ENCODE results near the gene DYSF. TPM values are rescaled to one million over a fixed set of nuclear protein-coding genes. Genes with fewer than 3 reads are reported as not detected.

DYSF gene
- total RNA-seq, 1 donor from 2014 or later, result 4.2 TPM

DNA sequence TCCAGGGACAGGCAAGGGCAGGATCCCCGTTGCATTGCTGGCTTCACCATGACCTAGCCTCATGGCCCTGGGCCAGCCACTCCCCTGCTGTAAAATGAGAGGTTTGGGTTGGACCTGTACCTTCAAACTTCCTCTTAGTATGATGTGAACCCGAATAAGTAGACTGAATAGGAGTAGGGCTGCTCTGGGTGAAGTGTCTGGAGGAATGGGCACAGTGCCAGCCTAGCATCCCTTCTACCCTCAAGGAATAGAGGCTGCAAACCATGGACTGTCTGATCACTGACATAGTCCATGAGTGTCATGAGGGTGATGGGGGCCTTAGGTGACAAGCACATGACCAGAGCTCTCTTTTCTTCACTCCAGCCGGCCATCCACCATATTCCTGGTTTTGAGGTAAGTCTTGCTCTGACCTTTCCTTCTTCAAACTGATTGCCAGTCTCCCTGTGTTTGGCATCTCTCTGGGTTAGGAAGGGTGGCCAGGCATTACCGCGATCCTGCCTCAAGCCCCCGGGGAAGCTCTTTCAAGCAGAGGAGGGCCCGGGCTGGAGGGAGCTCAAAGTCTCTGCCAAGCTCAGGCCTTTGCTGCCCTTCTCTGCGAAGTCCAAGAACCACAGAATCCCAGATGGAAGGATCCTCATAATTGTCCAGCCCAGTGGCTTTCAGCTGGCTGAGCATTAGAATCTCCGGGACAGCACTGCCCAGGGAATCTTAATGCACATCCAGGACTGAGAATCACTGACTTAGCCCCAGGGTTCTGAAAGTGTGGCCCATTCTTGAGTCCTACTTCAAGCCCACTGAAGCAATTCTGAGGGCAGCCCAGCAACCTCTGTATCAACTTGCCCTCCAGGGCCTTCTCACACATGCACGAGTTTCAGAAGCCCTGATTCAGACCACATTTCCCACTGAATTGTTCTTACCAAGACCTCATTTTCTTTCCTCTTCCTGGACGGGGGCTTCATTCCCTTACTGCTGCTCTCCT lies 148.1 kb downstream of the DYSF start:
- peaks cover 13% of the 10 kb centered on the region for H3K4me1 Mint-ChIP-seq (ENCODE audit: unreplicated experiment)
- H3K27me3 Mint-ChIP-seq, result peaks cover 23% of the 10 kb centered on the region
- no peak overlapping the region for H3K27ac Mint-ChIP-seq
- TF ChIP-seq, protein P1, sequence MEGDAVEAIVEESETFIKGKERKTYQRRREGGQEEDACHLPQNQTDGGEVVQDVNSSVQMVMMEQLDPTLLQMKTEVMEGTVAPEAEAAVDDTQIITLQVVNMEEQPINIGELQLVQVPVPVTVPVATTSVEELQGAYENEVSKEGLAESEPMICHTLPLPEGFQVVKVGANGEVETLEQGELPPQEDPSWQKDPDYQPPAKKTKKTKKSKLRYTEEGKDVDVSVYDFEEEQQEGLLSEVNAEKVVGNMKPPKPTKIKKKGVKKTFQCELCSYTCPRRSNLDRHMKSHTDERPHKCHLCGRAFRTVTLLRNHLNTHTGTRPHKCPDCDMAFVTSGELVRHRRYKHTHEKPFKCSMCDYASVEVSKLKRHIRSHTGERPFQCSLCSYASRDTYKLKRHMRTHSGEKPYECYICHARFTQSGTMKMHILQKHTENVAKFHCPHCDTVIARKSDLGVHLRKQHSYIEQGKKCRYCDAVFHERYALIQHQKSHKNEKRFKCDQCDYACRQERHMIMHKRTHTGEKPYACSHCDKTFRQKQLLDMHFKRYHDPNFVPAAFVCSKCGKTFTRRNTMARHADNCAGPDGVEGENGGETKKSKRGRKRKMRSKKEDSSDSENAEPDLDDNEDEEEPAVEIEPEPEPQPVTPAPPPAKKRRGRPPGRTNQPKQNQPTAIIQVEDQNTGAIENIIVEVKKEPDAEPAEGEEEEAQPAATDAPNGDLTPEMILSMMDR (conservative IDR thresholded peaks at IDR 0.05), result no peak
- H3K36me3 Mint-ChIP-seq, result no peaks in the 10 kb centered on the region
- H3K9me3 Mint-ChIP-seq, result no peaks in the 10 kb centered on the region
- no peak for DNase-seq (ENCODE audit: extremely low spot score, unreplicated experiment)
- no peak overlapping the region for H3K4me3 Mint-ChIP-seq

DNA sequence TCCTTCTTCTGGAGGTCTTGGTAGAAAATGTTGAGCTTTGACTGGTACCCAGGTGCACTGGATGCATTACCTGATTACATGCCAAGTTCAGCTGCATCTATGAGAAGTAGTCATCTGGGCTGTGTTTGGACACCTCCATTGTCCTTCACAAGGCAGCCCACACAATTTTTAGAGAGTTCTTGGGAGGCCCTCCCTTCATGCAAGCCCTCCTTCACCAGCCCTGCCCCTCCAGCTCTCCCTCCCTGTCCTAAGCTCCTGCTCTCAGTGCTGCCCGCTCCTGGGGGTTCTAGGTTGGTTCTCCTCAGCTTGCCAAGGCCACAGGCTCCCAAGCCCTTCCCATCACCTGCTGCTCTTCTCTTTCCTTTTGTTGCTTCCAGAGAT lies 148.7 kb downstream of the DYSF start:
- Mint-ChIP-seq H3K9me3 (no peaks in the 10 kb centered on the region), H3K27me3 (peaks cover 27% of the 10 kb centered on the region)

DNA sequence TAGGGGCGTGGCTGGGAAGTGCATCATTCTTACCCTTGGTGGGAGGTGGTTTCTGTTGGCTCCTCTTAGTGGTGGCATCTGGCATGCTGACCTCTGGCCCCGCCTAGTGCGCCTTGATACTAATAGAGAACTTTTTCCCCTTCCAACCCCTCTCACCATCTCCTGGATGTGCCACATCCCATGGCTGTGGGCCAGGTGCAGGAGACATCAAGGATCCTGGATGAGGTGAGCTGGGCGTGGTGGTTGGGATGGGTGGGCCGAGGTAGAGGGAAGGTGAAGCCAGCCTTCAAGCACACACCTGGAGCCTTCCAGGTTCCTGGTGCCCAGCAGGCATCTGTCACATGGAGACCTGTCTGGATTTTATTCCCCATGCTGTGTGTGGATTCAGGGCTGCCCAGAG lies 149.2 kb downstream of the DYSF start:
- Mint-ChIP-seq H3K4me3 (no peak overlapping the region), H3K27me3 (peaks cover 31% of the 10 kb centered on the region), H3K27ac (no peak overlapping the region), H3K4me1 (ENCODE audit: unreplicated experiment) (peaks cover 13% of the 10 kb centered on the region), H3K36me3 (no peaks in the 10 kb centered on the region), H3K9me3 (no peaks in the 10 kb centered on the region)
- TF ChIP-seq, protein P1 (conservative IDR thresholded peaks at IDR 0.05), result no peak
- DNase-seq (ENCODE audit: extremely low spot score, unreplicated experiment), result no peak

More for the DNA sequence above, 148.7 kb downstream of the DYSF start:
- TF ChIP-seq, protein P1 (conservative IDR thresholded peaks at IDR 0.05), result no peak
- DNase-seq (ENCODE audit: extremely low spot score, unreplicated experiment), result no peak
- H3K4me3 Mint-ChIP-seq, result no peak overlapping the region
- no peaks in the 10 kb centered on the region for H3K36me3 Mint-ChIP-seq
- H3K27ac Mint-ChIP-seq, result no peak overlapping the region
- H3K4me1 Mint-ChIP-seq (ENCODE audit: unreplicated experiment), result peaks cover 13% of the 10 kb centered on the region

DNA sequence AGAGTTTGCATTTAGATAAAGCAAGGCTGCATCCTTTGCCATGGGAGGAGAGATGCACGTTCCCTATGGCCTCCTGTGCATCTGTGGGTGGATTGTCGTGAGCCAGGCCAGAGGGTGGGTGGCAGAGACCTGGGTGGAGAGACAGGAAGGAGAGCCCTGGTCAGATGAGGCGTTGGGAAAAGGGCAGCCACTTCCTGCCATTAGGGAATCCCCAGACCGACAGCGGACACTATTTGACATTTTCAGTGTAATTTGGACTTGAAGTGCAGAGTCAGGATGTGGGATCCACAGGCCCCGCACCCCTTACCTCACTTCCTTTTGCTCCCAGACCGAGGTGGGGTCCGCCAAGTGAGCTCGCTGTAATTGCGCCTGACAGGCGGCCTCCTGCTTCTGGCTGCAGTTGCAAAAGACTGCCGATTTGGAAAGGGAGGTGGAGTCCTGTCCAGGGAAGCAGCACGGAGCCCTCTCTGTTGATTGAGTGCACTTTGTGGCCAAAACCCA lies 150.0 kb downstream of the DYSF start:
- no peak overlapping the region for H3K4me3 Mint-ChIP-seq
- peak; percentile 60 for DNase-seq (ENCODE audit: extremely low spot score, unreplicated experiment)
- TF ChIP-seq, protein P1 (conservative IDR thresholded peaks at IDR 0.05), result no peak
- H3K36me3 Mint-ChIP-seq, result no peaks in the 10 kb centered on the region
- peaks cover 35% of the 10 kb centered on the region for H3K27me3 Mint-ChIP-seq
- H3K4me1 Mint-ChIP-seq (ENCODE audit: unreplicated experiment), result peaks cover 9% of the 10 kb centered on the region
- no peak overlapping the region for H3K27ac Mint-ChIP-seq
- no peaks in the 10 kb centered on the region for H3K9me3 Mint-ChIP-seq

DNA sequence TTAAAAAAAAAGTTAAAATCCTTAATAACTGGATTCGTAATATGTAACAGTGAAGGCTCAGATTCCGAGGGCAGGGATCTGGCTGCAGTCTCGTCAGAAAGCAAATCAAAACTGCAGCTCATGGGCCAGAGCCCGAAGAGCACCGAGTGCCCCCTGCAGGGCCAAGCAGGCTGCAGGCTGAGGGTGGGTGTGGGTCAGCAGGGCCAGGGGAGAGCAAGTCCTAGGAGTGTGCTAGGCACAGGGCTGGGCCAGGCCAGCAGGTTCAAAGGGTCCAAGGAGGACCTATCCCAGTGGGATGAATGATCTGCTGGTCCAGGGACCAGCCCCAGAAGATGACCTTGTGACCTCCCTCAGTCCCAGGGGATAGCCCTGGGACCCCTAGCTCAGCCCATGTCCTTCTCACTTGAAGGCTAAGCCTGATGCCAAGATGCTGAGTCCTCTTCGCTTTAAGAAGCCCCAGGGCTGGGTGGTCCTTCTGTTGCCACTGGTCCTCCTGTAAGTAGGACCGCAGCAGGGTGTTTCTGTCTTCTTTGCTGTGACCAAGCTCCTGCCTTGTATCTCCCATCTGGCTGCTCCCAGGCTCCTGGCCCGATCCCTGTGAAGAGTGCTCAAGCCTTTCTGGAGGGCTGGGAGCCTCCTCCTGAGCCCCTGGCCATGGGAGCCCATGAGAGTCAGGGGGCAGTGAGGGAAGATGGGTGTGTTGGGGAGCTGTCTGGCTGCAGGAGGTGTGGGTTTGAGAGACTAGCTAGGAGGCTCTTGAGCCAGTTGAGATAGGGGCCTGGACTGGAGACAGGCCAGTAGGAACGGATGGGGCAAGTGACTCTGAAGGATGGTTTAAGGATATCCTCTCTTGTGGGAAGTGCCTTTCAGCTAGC lies 150.7 kb downstream of the DYSF start:
- Mint-ChIP-seq H3K4me1 (ENCODE audit: unreplicated experiment) (peaks cover 9% of the 10 kb centered on the region), H3K36me3 (no peaks in the 10 kb centered on the region), H3K27me3 (peaks cover 35% of the 10 kb centered on the region), H3K4me3 (no peak overlapping the region), H3K9me3 (no peaks in the 10 kb centered on the region), H3K27ac (no peak overlapping the region)
- DNase-seq (ENCODE audit: extremely low spot score, unreplicated experiment), result peak; percentile 62
- TF ChIP-seq, protein P1 (conservative IDR thresholded peaks at IDR 0.05), result no peak

Measured in type B pancreatic cell (in vitro differentiated cells).